Measurements from ENCODE around the gene TMEM232. TPM values are rescaled to one million over a fixed set of nuclear protein-coding genes. Genes with fewer than 3 reads are reported as not detected.
"Not testable (repeated sequence)": the region's sequence is repeated elsewhere in the genome, so short reads cannot be mapped to it uniquely, and the experiment has no call there.

TMEM232 gene
- total RNA-seq, 2 donors from 2014 or later, result 3.1 to 4.0 TPM

- H3K4me1 Mint-ChIP-seq (ENCODE audit: low read depth); H3K36me3 Mint-ChIP-seq (ENCODE audit: insufficient read depth in 2 of 2); DNase-seq; H3K27me3 Mint-ChIP-seq (ENCODE audit: low read depth); H3K9me3 Mint-ChIP-seq; H3K4me3 Mint-ChIP-seq; ATAC-seq (replicated peaks in 1 of 2); H3K27ac Mint-ChIP-seq: not testable (repeated sequence)
Measured at GRCh38 chr5:110692669-110693068, 33.8 kb downstream of the TMEM232 start.

GRCh38 chr5:110690587-110690986 is 35.9 kb downstream of the TMEM232 start:
- H3K4me1 Mint-ChIP-seq (ENCODE audit: low read depth); H3K36me3 Mint-ChIP-seq (ENCODE audit: insufficient read depth in 2 of 2); H3K9me3 Mint-ChIP-seq; H3K27ac Mint-ChIP-seq; H3K27me3 Mint-ChIP-seq (ENCODE audit: low read depth); DNase-seq; H3K4me3 Mint-ChIP-seq; ATAC-seq (replicated peaks in 1 of 2): not testable (repeated sequence)

- Mint-ChIP-seq H3K27ac (no peak overlapping the region), H3K27me3 (ENCODE audit: low read depth) (no peaks in the 10 kb centered on the region), H3K36me3 (ENCODE audit: insufficient read depth in 2 of 2) (no peaks in the 10 kb centered on the region), H3K4me3 (no peak overlapping the region), H3K9me3 (peaks cover 0 to 4% of the 10 kb centered on the region in 2 donors), H3K4me1 (ENCODE audit: low read depth) (no peaks in the 10 kb centered on the region)
- DNase-seq (no peak), ATAC-seq (replicated peaks in 1 of 2) (no peak)
Measured at GRCh38 chr5:110687485-110687884, 39.0 kb downstream of the TMEM232 start.

GRCh38 chr5:110686270-110686669 is 40.2 kb downstream of the TMEM232 start:
- no peak overlapping the region for H3K27ac Mint-ChIP-seq
- no peak overlapping the region for H3K4me3 Mint-ChIP-seq
- no peaks in the 10 kb centered on the region for H3K4me1 Mint-ChIP-seq (ENCODE audit: low read depth)
- peaks cover 5% of the 10 kb centered on the region for H3K27me3 Mint-ChIP-seq (ENCODE audit: low read depth)
- peaks cover 0 to 4% of the 10 kb centered on the region in 2 donors for H3K9me3 Mint-ChIP-seq
- ATAC-seq (replicated peaks in 1 of 2), result peak; percentile 49 to 58
- no peaks in the 10 kb centered on the region for H3K36me3 Mint-ChIP-seq (ENCODE audit: insufficient read depth in 2 of 2)
- DNase-seq, result no peak

- DNase-seq (no peak), ATAC-seq (replicated peaks in 1 of 2) (no peak)
- Mint-ChIP-seq H3K4me3 (no peak overlapping the region), H3K4me1 (ENCODE audit: low read depth) (no peaks in the 10 kb centered on the region), H3K9me3 (no peaks in the 10 kb centered on the region), H3K27me3 (ENCODE audit: low read depth) (peaks cover 13% of the 10 kb centered on the region), H3K36me3 (ENCODE audit: insufficient read depth in 2 of 2) (no peaks in the 10 kb centered on the region), H3K27ac (no peak overlapping the region)
Measured at GRCh38 chr5:110681953-110682352, 44.5 kb downstream of the TMEM232 start.

GRCh38 chr5:110681109-110681508 is 45.4 kb downstream of the TMEM232 start:
- Mint-ChIP-seq H3K36me3 (ENCODE audit: insufficient read depth in 2 of 2) (no peaks in the 10 kb centered on the region), H3K4me3 (no peak overlapping the region), H3K27ac (no peak overlapping the region), H3K27me3 (ENCODE audit: low read depth) (peaks cover 13% of the 10 kb centered on the region), H3K9me3 (no peaks in the 10 kb centered on the region), H3K4me1 (ENCODE audit: low read depth) (no peaks in the 10 kb centered on the region)
- DNase-seq (no peak), ATAC-seq (replicated peaks in 1 of 2) (no peak)

GRCh38 chr5:110676554-110676953 is 49.9 kb downstream of the TMEM232 start:
- H3K36me3 Mint-ChIP-seq (ENCODE audit: insufficient read depth in 2 of 2); ATAC-seq (replicated peaks in 1 of 2); H3K4me1 Mint-ChIP-seq (ENCODE audit: low read depth); H3K27ac Mint-ChIP-seq; H3K4me3 Mint-ChIP-seq; DNase-seq; H3K9me3 Mint-ChIP-seq: not testable (repeated sequence)
- H3K27me3 Mint-ChIP-seq (ENCODE audit: low read depth), result peaks cover 12% of the 10 kb centered on the region

- H3K9me3 Mint-ChIP-seq, result no peaks in the 10 kb centered on the region
- no peaks in the 10 kb centered on the region for H3K27me3 Mint-ChIP-seq (ENCODE audit: low read depth)
- ATAC-seq (replicated peaks in 1 of 2) (no peak), DNase-seq (no peak)
- H3K4me3 Mint-ChIP-seq, result no peak overlapping the region
- H3K4me1 Mint-ChIP-seq (ENCODE audit: low read depth), result no peaks in the 10 kb centered on the region
- no peaks in the 10 kb centered on the region for H3K36me3 Mint-ChIP-seq (ENCODE audit: insufficient read depth in 2 of 2)
- no peak overlapping the region for H3K27ac Mint-ChIP-seq
Measured at GRCh38 chr5:110665184-110665726, 61.2 kb downstream of the TMEM232 start.

GRCh38 chr5:110663525-110663924 is 62.9 kb downstream of the TMEM232 start:
- Mint-ChIP-seq H3K36me3 (ENCODE audit: insufficient read depth in 2 of 2) (no peaks in the 10 kb centered on the region), H3K4me3 (no peak overlapping the region), H3K9me3 (no peaks in the 10 kb centered on the region), H3K27me3 (ENCODE audit: low read depth) (no peaks in the 10 kb centered on the region), H3K27ac (no peak overlapping the region), H3K4me1 (ENCODE audit: low read depth) (no peaks in the 10 kb centered on the region)
- DNase-seq, result no peak
- ATAC-seq (replicated peaks in 1 of 2), result no peak

GRCh38 chr5:110658006-110658405 is 68.5 kb downstream of the TMEM232 start:
- H3K36me3 Mint-ChIP-seq (ENCODE audit: insufficient read depth in 2 of 2), result no peaks in the 10 kb centered on the region

GRCh38 chr5:110653231-110653970 is 73.1 kb downstream of the TMEM232 start:
- no peaks in the 10 kb centered on the region for H3K9me3 Mint-ChIP-seq
- no peaks in the 10 kb centered on the region for H3K36me3 Mint-ChIP-seq (ENCODE audit: insufficient read depth in 2 of 2)
- peaks cover 9% of the 10 kb centered on the region for H3K27me3 Mint-ChIP-seq (ENCODE audit: low read depth)
- ATAC-seq (replicated peaks in 1 of 2) (no peak), DNase-seq (no peak)
- no peaks in the 10 kb centered on the region for H3K4me1 Mint-ChIP-seq (ENCODE audit: low read depth)
- no peak overlapping the region for H3K4me3 Mint-ChIP-seq
- H3K27ac Mint-ChIP-seq, result no peak overlapping the region

More at GRCh38 chr5:110658006-110658405, 68.5 kb downstream of the TMEM232 start:
- no peak overlapping the region for H3K4me3 Mint-ChIP-seq
- DNase-seq, result no peak
- H3K4me1 Mint-ChIP-seq (ENCODE audit: low read depth), result no peaks in the 10 kb centered on the region
- peak in 1 of 2 donors; percentile 65 for ATAC-seq (replicated peaks in 1 of 2)
- no peak overlapping the region for H3K27ac Mint-ChIP-seq
- no peaks in the 10 kb centered on the region for H3K27me3 Mint-ChIP-seq (ENCODE audit: low read depth)
- H3K9me3 Mint-ChIP-seq, result no peaks in the 10 kb centered on the region

GRCh38 chr5:110651507-110651906 is 75.0 kb downstream of the TMEM232 start:
- Mint-ChIP-seq H3K4me1 (ENCODE audit: low read depth) (no peaks in the 10 kb centered on the region), H3K4me3 (no peak overlapping the region), H3K36me3 (ENCODE audit: insufficient read depth in 2 of 2) (no peaks in the 10 kb centered on the region), H3K27ac (no peak overlapping the region), H3K27me3 (ENCODE audit: low read depth) (peaks cover 9% of the 10 kb centered on the region), H3K9me3 (no peaks in the 10 kb centered on the region)
- ATAC-seq (replicated peaks in 1 of 2) (no peak), DNase-seq (no peak)

GRCh38 chr5:110644357-110644756 is 82.1 kb downstream of the TMEM232 start:
- DNase-seq (no peak), ATAC-seq (replicated peaks in 1 of 2) (no peak)
- H3K4me1 Mint-ChIP-seq (ENCODE audit: low read depth), result peaks cover under 1% of the 10 kb centered on the region
- no peaks in the 10 kb centered on the region for H3K36me3 Mint-ChIP-seq (ENCODE audit: insufficient read depth in 2 of 2)
- H3K27ac Mint-ChIP-seq, result no peak overlapping the region
- H3K4me3 Mint-ChIP-seq, result no peak overlapping the region
- peaks cover 0 to 2% of the 10 kb centered on the region in 2 donors for H3K9me3 Mint-ChIP-seq
- H3K27me3 Mint-ChIP-seq (ENCODE audit: low read depth), result peaks cover 16% of the 10 kb centered on the region

Measured in activated T-cell treated with anti-CD3 and anti-CD28 coated beads, Interleukin-2, amount 50 U/mL, for 72 hours (primary cell).